Stimulated activated naive CD8-positive, alpha-beta T cell treated with anti-CD3 and anti-CD28 coated beads, Interleukin-15, amount 100 ng/mL, for 72 hours (primary cell): ENCODE data around the gene HLF.
A peak's percentile ranks its signal among the peaks of the same experiment; 100 is the strongest.

ENCODE experiments used
- ATAC-seq: fragments of 150-1000 bp; cut with Tn5 transposase; 2 replicates; pipeline ENCODE4 v1.10.0; 2021; ENCODE audit warnings: mild to moderate bottlenecking, moderate library complexity
- DNase-seq, 2 donors: peaks; one replicate each; pipeline ENCODE4 v3.0.0; 2021 to 2022
- H3K27ac Mint-ChIP-seq, 2 donors: one replicate each; pipeline ENCODE4 v1.8.0; 2022; ENCODE audit warnings: mild to moderate bottlenecking in 2 of 2, mixed read lengths in 2 of 2, moderate library complexity in 2 of 2
- H3K27me3 Mint-ChIP-seq: one replicate; pipeline ENCODE4 v1.8.0; 2022; ENCODE audit warnings: mixed read lengths
- H3K4me1 Mint-ChIP-seq: one replicate; pipeline ENCODE4 v1.8.0; 2022; ENCODE audit warnings: mild to moderate bottlenecking, mixed read lengths
- H3K4me3 Mint-ChIP-seq, 2 donors: one replicate each; pipeline ENCODE4 v1.8.0; 2022; ENCODE audit warnings: mild to moderate bottlenecking in 2 of 2, mixed read lengths in 2 of 2, moderate library complexity in 1 of 2
- H3K9me3 Mint-ChIP-seq, 2 donors: one replicate each; pipeline ENCODE4 v1.8.0; 2022; ENCODE audit warnings: mixed read lengths in 2 of 2

HLF gene

GRCh38 chr17:55290492-55291113 lies 25.8 kb downstream of the HLF start:
- Mint-ChIP-seq H3K27me3 (peaks cover 19% of the 10 kb centered on the region), H3K9me3 (no peaks in the 10 kb centered on the region), H3K4me1 (no peaks in the 10 kb centered on the region), H3K4me3 (no peak overlapping the region), H3K27ac (no peak overlapping the region)
- DNase-seq (no peak), ATAC-seq (no peak)

- Mint-ChIP-seq H3K27ac (no peak overlapping the region), H3K4me3 (no peak overlapping the region), H3K9me3 (no peaks in the 10 kb centered on the region), H3K4me1 (no peaks in the 10 kb centered on the region), H3K27me3 (peaks cover 20% of the 10 kb centered on the region)
- no peak for ATAC-seq
- DNase-seq, result no peak
These were observed 26.4 kb downstream of the HLF start for GRCh38 chr17:55291114-55291507.

GRCh38 chr17:55292094-55292493 lies 27.3 kb downstream of the HLF start:
- Mint-ChIP-seq H3K27me3 (peaks cover 20% of the 10 kb centered on the region), H3K4me3 (no peak overlapping the region), H3K27ac (no peak overlapping the region), H3K9me3 (no peaks in the 10 kb centered on the region), H3K4me1 (no peaks in the 10 kb centered on the region)
- ATAC-seq (no peak), DNase-seq (no peak)

GRCh38 chr17:55294042-55294751 lies 29.4 kb downstream of the HLF start:
- H3K27ac Mint-ChIP-seq, result no peak overlapping the region
- H3K27me3 Mint-ChIP-seq, result peaks cover 20% of the 10 kb centered on the region
- no peak for ATAC-seq
- no peak overlapping the region for H3K4me3 Mint-ChIP-seq
- H3K9me3 Mint-ChIP-seq, result no peaks in the 10 kb centered on the region
- no peak for DNase-seq
- no peaks in the 10 kb centered on the region for H3K4me1 Mint-ChIP-seq

- DNase-seq, result peak; percentile 41 to 46
- Mint-ChIP-seq H3K27me3 (peaks cover 20% of the 10 kb centered on the region), H3K4me1 (no peaks in the 10 kb centered on the region), H3K9me3 (no peaks in the 10 kb centered on the region), H3K27ac (no peak overlapping the region), H3K4me3 (no peak overlapping the region)
- ATAC-seq, result peak; percentile 69
These were observed 30.8 kb downstream of the HLF start for GRCh38 chr17:55295411-55296170.

GRCh38 chr17:55296171-55296695 lies 31.5 kb downstream of the HLF start:
- ATAC-seq (no peak), DNase-seq (no peak)
- Mint-ChIP-seq H3K27ac (no peak overlapping the region), H3K27me3 (peaks cover 20% of the 10 kb centered on the region), H3K4me3 (no peak overlapping the region), H3K9me3 (no peaks in the 10 kb centered on the region), H3K4me1 (no peaks in the 10 kb centered on the region)

- H3K9me3 Mint-ChIP-seq, result no peaks in the 10 kb centered on the region
- DNase-seq, result no peak
- no peak overlapping the region for H3K4me3 Mint-ChIP-seq
- H3K27me3 Mint-ChIP-seq, result peaks cover 20% of the 10 kb centered on the region
- H3K27ac Mint-ChIP-seq, result no peak overlapping the region
- H3K4me1 Mint-ChIP-seq, result no peaks in the 10 kb centered on the region
- ATAC-seq, result no peak
These were observed 31.9 kb downstream of the HLF start for GRCh38 chr17:55296699-55297098.

- Mint-ChIP-seq H3K27ac (no peak overlapping the region), H3K27me3 (peaks cover 20% of the 10 kb centered on the region), H3K4me3 (no peak overlapping the region), H3K9me3 (no peaks in the 10 kb centered on the region), H3K4me1 (no peaks in the 10 kb centered on the region)
- no peak for ATAC-seq
- no peak for DNase-seq
These were observed 33.5 kb downstream of the HLF start for GRCh38 chr17:55298111-55298730.

- no peaks in the 10 kb centered on the region for H3K9me3 Mint-ChIP-seq
- no peak for ATAC-seq
- DNase-seq, result no peak
- H3K4me1 Mint-ChIP-seq, result no peaks in the 10 kb centered on the region
- H3K4me3 Mint-ChIP-seq, result no peak overlapping the region
- no peak overlapping the region for H3K27ac Mint-ChIP-seq
- H3K27me3 Mint-ChIP-seq, result peaks cover 9% of the 10 kb centered on the region
These were observed 34.5 kb downstream of the HLF start for GRCh38 chr17:55299162-55299838.

- no peak overlapping the region for H3K27ac Mint-ChIP-seq
- DNase-seq, result no peak
- no peak for ATAC-seq
These were observed 35.1 kb downstream of the HLF start for GRCh38 chr17:55299890-55300289.

GRCh38 chr17:55300479-55301290 lies 35.9 kb downstream of the HLF start:
- DNase-seq, result no peak
- no peaks in the 10 kb centered on the region for H3K9me3 Mint-ChIP-seq
- no peak for ATAC-seq
- H3K27ac Mint-ChIP-seq, result no peak overlapping the region
- no peaks in the 10 kb centered on the region for H3K4me1 Mint-ChIP-seq
- no peak overlapping the region for H3K4me3 Mint-ChIP-seq
- no peaks in the 10 kb centered on the region for H3K27me3 Mint-ChIP-seq

More at GRCh38 chr17:55299890-55300289, 35.1 kb downstream of the HLF start:
- H3K27me3 Mint-ChIP-seq, result peaks cover 7% of the 10 kb centered on the region
- H3K9me3 Mint-ChIP-seq, result no peaks in the 10 kb centered on the region
- no peaks in the 10 kb centered on the region for H3K4me1 Mint-ChIP-seq
- no peak overlapping the region for H3K4me3 Mint-ChIP-seq

- Mint-ChIP-seq H3K9me3 (no peaks in the 10 kb centered on the region), H3K27me3 (no peaks in the 10 kb centered on the region), H3K27ac (no peak overlapping the region), H3K4me1 (no peaks in the 10 kb centered on the region), H3K4me3 (no peak overlapping the region)
- no peak for ATAC-seq
- no peak for DNase-seq
These were observed 37.0 kb downstream of the HLF start for GRCh38 chr17:55301521-55302406.

- H3K4me3 Mint-ChIP-seq, result no peak overlapping the region
- H3K4me1 Mint-ChIP-seq, result no peaks in the 10 kb centered on the region
- no peak for DNase-seq
- no peak overlapping the region for H3K27ac Mint-ChIP-seq
- ATAC-seq, result no peak
- no peaks in the 10 kb centered on the region for H3K27me3 Mint-ChIP-seq
- no peaks in the 10 kb centered on the region for H3K9me3 Mint-ChIP-seq
These were observed 37.6 kb downstream of the HLF start for GRCh38 chr17:55302407-55302787.

GRCh38 chr17:55303008-55303493 lies 38.3 kb downstream of the HLF start:
- Mint-ChIP-seq H3K4me1 (no peaks in the 10 kb centered on the region), H3K27ac (no peak overlapping the region), H3K9me3 (no peaks in the 10 kb centered on the region), H3K27me3 (peaks cover 6% of the 10 kb centered on the region), H3K4me3 (no peak overlapping the region)
- ATAC-seq, result no peak
- DNase-seq, result no peak
